ENCODE data around the gene ZPBP. TPM values are rescaled to one million over a fixed set of nuclear protein-coding genes. Genes with fewer than 3 reads are reported as not detected.

Gene ZPBP, protein sequence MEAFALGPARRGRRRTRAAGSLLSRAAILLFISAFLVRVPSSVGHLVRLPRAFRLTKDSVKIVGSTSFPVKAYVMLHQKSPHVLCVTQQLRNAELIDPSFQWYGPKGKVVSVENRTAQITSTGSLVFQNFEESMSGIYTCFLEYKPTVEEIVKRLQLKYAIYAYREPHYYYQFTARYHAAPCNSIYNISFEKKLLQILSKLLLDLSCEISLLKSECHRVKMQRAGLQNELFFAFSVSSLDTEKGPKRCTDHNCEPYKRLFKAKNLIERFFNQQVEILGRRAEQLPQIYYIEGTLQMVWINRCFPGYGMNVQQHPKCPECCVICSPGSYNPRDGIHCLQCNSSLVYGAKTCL
- total RNA-seq, result 5.7 TPM

DNA sequence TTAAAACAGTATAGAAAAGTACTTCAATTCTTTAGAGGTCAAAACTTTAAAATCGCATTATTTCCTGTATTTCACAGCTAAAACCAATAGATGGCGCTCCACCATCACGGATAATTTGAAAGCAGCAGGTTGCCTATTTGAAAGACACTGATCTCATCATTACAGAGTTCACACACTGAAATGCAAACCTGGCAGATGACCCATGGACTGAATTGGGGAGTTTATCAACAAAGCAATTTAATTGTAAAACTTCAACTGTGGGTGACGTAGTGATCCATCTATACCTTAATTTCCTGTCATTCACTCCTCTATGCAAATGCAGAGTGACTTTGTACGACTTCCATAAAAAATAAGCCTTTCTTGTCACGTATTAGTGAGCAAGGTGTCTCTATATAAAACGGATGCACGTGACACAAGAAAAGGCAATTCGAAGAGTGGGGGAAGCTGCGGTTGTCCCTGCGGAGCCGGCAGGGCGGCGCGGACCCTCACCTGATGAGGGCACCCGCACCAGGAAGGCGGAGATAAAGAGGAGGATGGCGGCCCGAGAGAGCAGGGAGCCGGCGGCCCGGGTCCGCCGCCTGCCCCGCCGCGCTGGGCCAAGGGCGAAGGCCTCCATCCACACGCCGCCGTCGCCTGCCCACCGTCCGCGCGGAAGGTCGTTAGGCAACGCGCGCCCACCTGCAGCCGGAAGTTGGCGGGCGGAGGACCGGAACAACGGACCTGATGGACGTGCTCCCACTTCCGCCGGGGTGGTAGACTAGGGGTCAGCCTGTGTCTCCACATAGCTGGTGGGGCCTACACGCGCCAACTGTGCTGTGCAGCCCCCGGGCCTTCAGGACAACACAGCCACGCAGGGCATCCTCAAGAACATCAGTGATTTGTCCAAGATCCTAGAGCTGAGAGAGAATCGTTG, at the start of gene ZPBP:
ZPBP (minus strand) TSS at position 668 of the 913 bp plus-strand sequence; CDS start at position 616, 52 bp downstream.

Other genes starting within 250 kb of the ZPBP start
- gene IKZF1, start 211.5 kb upstream of the ZPBP start, total RNA-seq, result 4.4 TPM